Stimulated activated CD4-positive, alpha-beta T cell treated with anti-CD3 and anti-CD28 coated beads, Interleukin-4, amount 100 ng/mL, for 48 hours (primary cell): ENCODE measurements around the gene SLC25A19.

Experiments used
- DNase-seq, 2 donors: peaks; one replicate each; pipeline ENCODE4 v3.0.0-alpha.2; 2020; ENCODE audit warnings: low read depth in 2 of 2

Gene SLC25A19

GRCh38 chr17:75241502-75241901, 47.7 kb downstream of the SLC25A19 start:
- no peak for DNase-seq

- no peak for DNase-seq
These were observed 48.1 kb downstream of the SLC25A19 start for GRCh38 chr17:75241143-75241430.

- no peak for DNase-seq
These were observed 48.7 kb downstream of the SLC25A19 start for GRCh38 chr17:75240394-75241142.

- no peak for DNase-seq
These were observed 49.3 kb downstream of the SLC25A19 start for GRCh38 chr17:75239778-75240393.

- no peak for DNase-seq
These were observed 50.0 kb downstream of the SLC25A19 start for GRCh38 chr17:75239214-75239613.

- DNase-seq: peak; percentile 44 to 47
These were observed 50.5 kb downstream of the SLC25A19 start for GRCh38 chr17:75238684-75239191.

- DNase-seq: no peak
These were observed 51.1 kb downstream of the SLC25A19 start for GRCh38 chr17:75238020-75238580.

- no peak for DNase-seq
These were observed 51.9 kb downstream of the SLC25A19 start for GRCh38 chr17:75237100-75238014.

- DNase-seq: no peak
These were observed 56.4 kb downstream of the SLC25A19 start for GRCh38 chr17:75232786-75233185.

- no peak for DNase-seq
These were observed 57.3 kb downstream of the SLC25A19 start for GRCh38 chr17:75231741-75232464.

- DNase-seq: no peak
These were observed 58.2 kb downstream of the SLC25A19 start for GRCh38 chr17:75231071-75231470.

GRCh38 chr17:75228847-75229246, 60.4 kb downstream of the SLC25A19 start:
- no peak for DNase-seq

- DNase-seq: no peak
These were observed 60.9 kb downstream of the SLC25A19 start for GRCh38 chr17:75228305-75228704.

GRCh38 chr17:75227729-75228128, 61.5 kb downstream of the SLC25A19 start:
- DNase-seq: no peak

- no peak for DNase-seq
These were observed 64.2 kb downstream of the SLC25A19 start for GRCh38 chr17:75225016-75225415.
